Measurements from ENCODE around the gene SMYD5. TPM values are rescaled to one million over a fixed set of nuclear protein-coding genes. Genes with fewer than 3 reads are reported as not detected.

SMYD5 gene
- total and polyA plus RNA-seq, 2 donors (not counting 3 experiments of a cell fraction or from before 2014, with no cell fraction given): 16.2 to 31.7 TPM

- no peak overlapping the region for H2AFZ ChIP-seq (ENCODE audit: low read depth, low read length)
- no peaks in the 10 kb centered on the region for H3K4me1 ChIP-seq (ENCODE audit: control insufficient read depth, extremely low read depth, insufficient read depth, low read length)
- BruUV-seq (replicated peaks): no TSS peak
- H3K27me3 ChIP-seq (ENCODE audit: control insufficient read depth in 2 of 2, insufficient read depth in 2 of 2, low read length in 2 of 2): peaks cover 30 to 34% of the 10 kb centered on the region in 2 experiments
- H3K4me2 ChIP-seq (ENCODE audit: insufficient read depth, low read length): no peak overlapping the region
- H3K36me3 ChIP-seq (ENCODE audit: control insufficient read depth in 2 of 2, extremely low read depth in 1 of 2, insufficient read depth in 2 of 2, low read length in 2 of 2): no peaks in the 10 kb centered on the region
- H4K20me1 ChIP-seq (replicated peaks; ENCODE audit: control insufficient read depth, extremely low read depth, insufficient read depth, low read length): no peaks in the 10 kb centered on the region
- intact Hi-C loops (cut with micrococcal nuclease) (no loop called here), dilution Hi-C loops (cut with MboI; ENCODE audit: extremely low pct_ligation_motif_present, low sequenced_read_pairs) (no loop called here)
- CTCF ChIA-PET: no interaction called here
- H3K9me3 ChIP-seq (replicated peaks; ENCODE audit: control insufficient read depth, insufficient read depth, low read length): no peaks in the 10 kb centered on the region
- no peak for DNase-seq (ENCODE audit: low read depth, low spot score)
- no peak overlapping the region for H3K9ac ChIP-seq (replicated peaks; ENCODE audit: extremely low read depth, insufficient read depth, low read length)
- TF ChIP-seq FOS (IDR thresholded peaks at IDR 0.05; ENCODE audit: borderline replicate concordance, insufficient read depth, low read length) (no peak), POLR2A (IDR thresholded peaks at IDR 0.05; ENCODE audit: low read depth, low read length) (no peak), GATA2 (IDR thresholded peaks at IDR 0.05; ENCODE audit: insufficient read depth, insufficient read length, low read depth, low read length) (no peak), POLR2AphosphoS5 (IDR thresholded peaks at IDR 0.05; ENCODE audit: insufficient read depth, low read depth, low read length) (no peak), EZH2 (IDR thresholded peaks at IDR 0.05; ENCODE audit: borderline replicate concordance, low read depth, low read length, severe bottlenecking) (no peak), CTCF (IDR thresholded peaks at IDR 0.05; ENCODE audit: extremely low read depth in 1 of 2, insufficient read depth in 1 of 2, low read depth in 1 of 2, low read length in 2 of 2) (no peak), MYC (IDR thresholded peaks at IDR 0.05; ENCODE audit: low read depth, low read length) (no peak), MAX (IDR thresholded peaks at IDR 0.05; ENCODE audit: insufficient read depth, insufficient read length) (no peak), JUN (IDR thresholded peaks at IDR 0.05; ENCODE audit: borderline replicate concordance, insufficient read depth, insufficient read length, low read depth) (no peak)
- no peak overlapping the region for H3K27ac ChIP-seq (ENCODE audit: insufficient read depth, low read depth, low read length)
- H3K4me3 ChIP-seq (replicated peaks in 1 of 3; ENCODE audit: insufficient read depth in 1 of 3, low read depth in 1 of 3, low read length in 3 of 3): no peak overlapping the region
- FAIRE-seq: no peak
- H3K79me2 ChIP-seq (ENCODE audit: control insufficient read depth, insufficient read depth, low read length): no peaks in the 10 kb centered on the region
- POLR2A ChIA-PET: no interaction called here
- H3K9me1 ChIP-seq (replicated peaks; ENCODE audit: control insufficient read depth, extremely low read depth, insufficient read depth, low read length): no peaks in the 10 kb centered on the region
Observed at GRCh38 chr2:73265298-73266060, 51.4 kb downstream of the SMYD5 start.
